Measurements from ENCODE around the gene RC3H1.

The RC3H1 gene

GRCh38 chr1:173915596-173915995 is 106.6 kb downstream of the RC3H1 start:
- Histone ChIP-seq H3K27ac (ENCODE audit: low read depth, low read length) (no peak overlapping the region), H3K27me3 (ENCODE audit: control insufficient read depth, insufficient read depth, low read length) (no peaks in the 10 kb centered on the region), H3K9me3 (ENCODE audit: control insufficient read depth, insufficient read depth, low read depth, low read length) (no peaks in the 10 kb centered on the region), H3K9ac (ENCODE audit: low read length) (no peak overlapping the region), H3K36me3 (ENCODE audit: control insufficient read depth, insufficient read depth, low read length) (no peaks in the 10 kb centered on the region), H3K4me1 (ENCODE audit: control insufficient read depth, insufficient read depth, low read length) (peaks cover 3% of the 10 kb centered on the region; the same call in 1 of the 2 replicates), H3K4me3 (ENCODE audit: low read depth, low read length) (no peak overlapping the region)

DNA sequence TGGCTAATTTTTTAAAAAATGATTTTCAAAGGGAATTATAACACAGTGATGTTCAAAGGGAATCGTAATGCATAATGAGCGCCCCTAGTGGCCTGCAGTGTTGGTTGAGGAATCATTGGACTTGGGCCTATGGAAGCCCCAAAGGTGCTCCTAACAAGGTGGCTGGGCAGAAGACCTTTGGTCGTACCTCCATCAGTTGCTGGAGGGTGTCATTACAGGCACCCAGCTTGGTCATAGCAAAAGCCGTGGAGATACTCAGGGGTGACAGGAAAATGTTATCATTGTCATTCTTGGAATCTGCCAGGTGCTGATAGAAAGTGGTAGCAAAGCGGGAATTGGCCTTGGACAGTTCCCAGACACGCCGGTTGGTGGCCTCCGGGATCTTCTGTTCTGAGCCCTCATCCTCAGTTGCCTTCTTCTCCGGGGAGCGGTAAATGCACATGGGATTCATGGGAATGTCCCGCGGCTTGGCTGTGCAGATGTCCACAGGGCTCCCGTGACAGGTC is 107.7 kb downstream of the RC3H1 start:
- Histone ChIP-seq H3K9me3 (ENCODE audit: control insufficient read depth, insufficient read depth, low read depth, low read length) (no peaks in the 10 kb centered on the region), H3K4me1 (ENCODE audit: control insufficient read depth, insufficient read depth, low read length) (peaks cover 3% of the 10 kb centered on the region; the same call in 1 of the 2 replicates), H3K36me3 (ENCODE audit: control insufficient read depth, insufficient read depth, low read length) (no peaks in the 10 kb centered on the region), H3K27ac (ENCODE audit: low read depth, low read length) (no peak overlapping the region), H3K4me3 (ENCODE audit: low read depth, low read length) (no peak overlapping the region), H3K27me3 (ENCODE audit: control insufficient read depth, insufficient read depth, low read length) (no peaks in the 10 kb centered on the region), H3K9ac (ENCODE audit: low read length) (no peak overlapping the region)

GRCh38 chr1:173913111-173913510 is 109.0 kb downstream of the RC3H1 start:
- Histone ChIP-seq H3K9ac (ENCODE audit: low read length) (no peak overlapping the region), H3K27me3 (ENCODE audit: control insufficient read depth, insufficient read depth, low read length) (no peaks in the 10 kb centered on the region), H3K36me3 (ENCODE audit: control insufficient read depth, insufficient read depth, low read length) (no peaks in the 10 kb centered on the region), H3K4me3 (ENCODE audit: low read depth, low read length) (no peak overlapping the region), H3K27ac (ENCODE audit: low read depth, low read length) (no peak overlapping the region), H3K9me3 (ENCODE audit: control insufficient read depth, insufficient read depth, low read depth, low read length) (no peaks in the 10 kb centered on the region), H3K4me1 (ENCODE audit: control insufficient read depth, insufficient read depth, low read length) (peaks cover 2% of the 10 kb centered on the region; the same call in 1 of the 2 replicates)

DNA sequence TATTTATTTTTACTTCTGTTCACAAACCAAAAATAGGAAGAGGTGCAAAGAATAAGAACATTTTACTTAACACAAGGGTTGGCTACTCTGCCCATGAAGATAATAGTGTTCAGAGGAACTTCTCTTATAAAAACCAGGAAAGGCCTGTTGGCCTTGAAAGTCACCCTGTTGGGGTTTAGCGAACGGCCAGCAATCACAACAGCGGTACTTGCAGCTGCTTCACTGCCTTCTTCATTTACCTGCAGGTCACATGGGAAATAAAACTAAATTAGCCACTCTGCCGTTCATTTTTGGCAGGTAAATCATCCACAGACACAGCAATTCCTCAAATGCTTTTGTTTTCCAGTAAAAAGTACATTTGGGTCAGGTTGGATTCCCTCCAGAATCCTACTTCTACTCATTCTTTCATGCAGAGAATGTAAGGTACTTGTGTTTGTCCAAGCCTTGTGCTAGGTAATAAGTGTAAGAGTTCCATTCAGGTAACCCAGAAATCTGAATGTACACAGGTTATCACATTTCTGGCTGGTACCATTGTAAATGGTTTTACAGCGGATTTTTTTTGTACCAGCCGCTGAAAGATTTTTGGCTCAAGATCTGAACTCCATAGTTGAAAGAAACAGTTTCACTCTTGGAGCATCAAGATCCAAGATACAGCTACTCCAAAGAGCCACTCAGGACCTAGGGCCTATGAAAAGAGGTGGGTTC is 118.2 kb downstream of the RC3H1 start:
- Histone ChIP-seq H3K9ac (ENCODE audit: low read length) (no peak overlapping the region), H3K4me1 (ENCODE audit: control insufficient read depth, insufficient read depth, low read length) (peaks cover 27% of the 10 kb centered on the region), H3K36me3 (ENCODE audit: control insufficient read depth, insufficient read depth, low read length) (no peaks in the 10 kb centered on the region), H3K9me3 (ENCODE audit: control insufficient read depth, insufficient read depth, low read depth, low read length) (no peaks in the 10 kb centered on the region), H3K4me3 (ENCODE audit: low read depth, low read length) (no peak overlapping the region), H3K27ac (ENCODE audit: low read depth, low read length) (no peak overlapping the region), H3K27me3 (ENCODE audit: control insufficient read depth, insufficient read depth, low read length) (no peaks in the 10 kb centered on the region)

DNA sequence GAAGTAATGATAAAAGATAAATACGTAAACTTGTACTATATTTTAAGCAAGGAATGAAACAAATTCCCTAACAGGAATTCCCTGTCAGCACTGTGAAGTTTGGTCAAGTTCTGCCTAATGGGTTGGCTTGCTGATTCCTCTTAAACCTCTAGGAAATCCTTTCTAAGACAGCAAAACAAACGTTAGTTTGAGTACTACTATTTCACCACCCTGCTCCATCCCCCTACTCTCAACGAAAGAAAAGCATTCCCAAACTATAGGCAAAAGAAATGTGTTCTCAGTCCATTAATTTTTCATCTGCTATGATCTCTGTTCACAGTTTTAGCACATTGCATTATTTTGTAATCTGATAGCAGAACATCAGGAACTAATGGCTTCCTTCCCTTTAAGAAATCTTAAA is 121.2 kb downstream of the RC3H1 start:
- Histone ChIP-seq H3K4me3 (ENCODE audit: low read depth, low read length) (no peak overlapping the region), H3K36me3 (ENCODE audit: control insufficient read depth, insufficient read depth, low read length) (no peaks in the 10 kb centered on the region), H3K9ac (ENCODE audit: low read length) (no peak overlapping the region), H3K27me3 (ENCODE audit: control insufficient read depth, insufficient read depth, low read length) (no peaks in the 10 kb centered on the region), H3K9me3 (ENCODE audit: control insufficient read depth, insufficient read depth, low read depth, low read length) (no peaks in the 10 kb centered on the region), H3K27ac (ENCODE audit: low read depth, low read length) (no peak overlapping the region), H3K4me1 (ENCODE audit: control insufficient read depth, insufficient read depth, low read length) (peaks cover 27% of the 10 kb centered on the region)

GRCh38 chr1:173900427-173900826 is 121.7 kb downstream of the RC3H1 start:
- H3K9ac ChIP-seq (ENCODE audit: low read length): no peak overlapping the region
- H3K4me1 ChIP-seq (ENCODE audit: control insufficient read depth, insufficient read depth, low read length): peaks cover 27% of the 10 kb centered on the region
- H3K36me3 ChIP-seq (ENCODE audit: control insufficient read depth, insufficient read depth, low read length): no peaks in the 10 kb centered on the region
- H3K4me3 ChIP-seq (ENCODE audit: low read depth, low read length): no peak overlapping the region
- no peaks in the 10 kb centered on the region for H3K9me3 ChIP-seq (ENCODE audit: control insufficient read depth, insufficient read depth, low read depth, low read length)
- H3K27me3 ChIP-seq (ENCODE audit: control insufficient read depth, insufficient read depth, low read length): no peaks in the 10 kb centered on the region
- H3K27ac ChIP-seq (ENCODE audit: low read depth, low read length): peak overlapping the region; percentile 17; the same call in 1 of the 2 replicates

DNA sequence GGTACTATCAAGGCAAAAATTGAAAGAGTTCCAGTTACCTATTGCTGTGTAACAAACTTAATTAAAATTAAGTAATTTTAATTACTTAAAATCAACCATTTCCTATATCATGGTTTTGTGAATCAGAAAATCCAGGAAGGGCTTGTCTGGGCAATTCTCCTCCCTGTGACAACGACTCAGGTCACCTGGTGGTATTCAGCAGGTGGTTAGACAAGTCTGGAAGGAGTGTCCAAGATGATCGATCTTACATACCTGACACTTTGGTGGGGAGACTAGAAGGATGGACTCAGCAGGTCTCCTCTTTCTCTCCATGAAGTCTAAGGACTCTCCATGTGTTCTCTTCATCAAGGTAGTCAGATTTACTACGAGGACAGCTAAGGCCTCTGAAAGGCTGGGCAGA is 128.0 kb downstream of the RC3H1 start:
- no peaks in the 10 kb centered on the region for H3K36me3 ChIP-seq (ENCODE audit: control insufficient read depth, insufficient read depth, low read length)

DNA sequence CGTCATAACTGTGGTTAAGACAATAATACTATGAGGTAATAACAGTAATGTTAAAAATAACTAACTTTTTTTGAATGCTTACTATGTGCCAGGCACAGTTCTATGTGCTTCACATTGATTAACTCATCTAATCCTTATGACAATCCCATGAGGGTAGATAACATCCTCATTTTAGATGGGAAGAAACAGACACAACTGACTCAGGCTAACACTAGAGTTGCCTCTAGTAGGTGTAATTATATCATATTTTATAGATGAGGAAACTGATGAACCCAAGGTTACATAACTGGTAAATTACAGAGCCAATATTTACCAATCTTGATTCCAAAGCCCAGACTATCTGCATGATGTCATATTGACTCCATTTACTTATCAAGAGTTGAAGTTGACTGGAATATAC is 128.5 kb downstream of the RC3H1 start:
- H3K27ac ChIP-seq (ENCODE audit: low read depth, low read length): no peak overlapping the region
- H3K9ac ChIP-seq (ENCODE audit: low read length): no peak overlapping the region
- H3K4me1 ChIP-seq (ENCODE audit: control insufficient read depth, insufficient read depth, low read length): peaks cover 14% of the 10 kb centered on the region
- H3K9me3 ChIP-seq (ENCODE audit: control insufficient read depth, insufficient read depth, low read depth, low read length): no peaks in the 10 kb centered on the region
- no peaks in the 10 kb centered on the region for H3K27me3 ChIP-seq (ENCODE audit: control insufficient read depth, insufficient read depth, low read length)
- H3K4me3 ChIP-seq (ENCODE audit: low read depth, low read length): no peak overlapping the region
- no peaks in the 10 kb centered on the region for H3K36me3 ChIP-seq (ENCODE audit: control insufficient read depth, insufficient read depth, low read length)

More for the DNA sequence above, 128.0 kb downstream of the RC3H1 start:
- H3K9ac ChIP-seq (ENCODE audit: low read length): no peak overlapping the region
- peaks cover 9% of the 10 kb centered on the region for H3K4me1 ChIP-seq (ENCODE audit: control insufficient read depth, insufficient read depth, low read length)
- H3K4me3 ChIP-seq (ENCODE audit: low read depth, low read length): no peak overlapping the region
- no peaks in the 10 kb centered on the region for H3K27me3 ChIP-seq (ENCODE audit: control insufficient read depth, insufficient read depth, low read length)
- H3K27ac ChIP-seq (ENCODE audit: low read depth, low read length): no peak overlapping the region
- H3K9me3 ChIP-seq (ENCODE audit: control insufficient read depth, insufficient read depth, low read depth, low read length): no peaks in the 10 kb centered on the region

GRCh38 chr1:173889885-173890284 is 132.3 kb downstream of the RC3H1 start:
- Histone ChIP-seq H3K27me3 (ENCODE audit: control insufficient read depth, insufficient read depth, low read length) (no peaks in the 10 kb centered on the region), H3K4me3 (ENCODE audit: low read depth, low read length) (no peak overlapping the region), H3K9me3 (ENCODE audit: control insufficient read depth, insufficient read depth, low read depth, low read length) (no peaks in the 10 kb centered on the region), H3K9ac (ENCODE audit: low read length) (no peak overlapping the region), H3K36me3 (ENCODE audit: control insufficient read depth, insufficient read depth, low read length) (peaks cover 20% of the 10 kb centered on the region), H3K4me1 (ENCODE audit: control insufficient read depth, insufficient read depth, low read length) (peaks cover 25% of the 10 kb centered on the region), H3K27ac (ENCODE audit: low read depth, low read length) (no peak overlapping the region)

DNA sequence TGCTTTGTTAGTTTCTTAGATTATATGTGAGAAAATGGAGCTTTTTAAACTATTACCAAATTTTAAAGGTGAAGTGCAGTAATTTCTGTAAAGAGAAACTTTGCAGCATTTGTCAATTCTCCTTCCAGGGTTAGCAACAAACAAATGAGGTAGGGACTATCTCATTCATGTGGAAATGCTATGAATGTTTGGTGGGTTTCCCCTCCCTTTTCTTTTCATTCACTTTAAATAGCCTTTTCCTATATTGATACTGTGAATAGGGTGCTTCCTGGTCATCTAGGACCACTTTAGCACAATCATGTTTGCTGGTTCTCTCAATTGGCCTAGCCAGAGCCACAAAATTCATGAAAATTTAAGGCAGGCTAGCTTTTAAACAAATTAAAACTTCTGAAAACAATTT is 133.4 kb downstream of the RC3H1 start:
- peaks cover 20% of the 10 kb centered on the region for H3K36me3 ChIP-seq (ENCODE audit: control insufficient read depth, insufficient read depth, low read length)
- no peaks in the 10 kb centered on the region for H3K27me3 ChIP-seq (ENCODE audit: control insufficient read depth, insufficient read depth, low read length)
- no peak overlapping the region for H3K4me3 ChIP-seq (ENCODE audit: low read depth, low read length)
- peaks cover 25% of the 10 kb centered on the region for H3K4me1 ChIP-seq (ENCODE audit: control insufficient read depth, insufficient read depth, low read length)
- no peak overlapping the region for H3K9ac ChIP-seq (ENCODE audit: low read length)
- H3K27ac ChIP-seq (ENCODE audit: low read depth, low read length): peak overlapping the region; percentile 12; the same call in 1 of the 2 replicates
- H3K9me3 ChIP-seq (ENCODE audit: control insufficient read depth, insufficient read depth, low read depth, low read length): no peaks in the 10 kb centered on the region

DNA sequence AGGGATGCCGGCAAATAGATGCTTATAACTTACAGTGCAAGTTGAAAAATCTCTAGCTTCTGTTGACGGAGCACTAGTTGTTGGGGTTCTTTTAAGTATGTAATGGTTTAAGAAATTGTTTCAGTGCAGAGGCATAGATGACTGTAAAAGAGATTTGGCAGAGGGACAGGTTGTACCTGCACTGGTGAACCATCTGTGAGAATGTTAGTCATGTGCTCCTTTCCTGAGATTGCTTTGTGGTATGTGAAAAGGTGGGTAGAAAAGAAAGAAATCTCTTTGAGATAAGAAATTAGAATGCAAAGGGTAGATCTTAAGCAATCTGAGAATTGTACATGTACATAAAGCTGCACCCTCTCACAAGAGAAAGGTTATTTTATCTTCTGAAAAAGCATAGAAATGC is 134.5 kb downstream of the RC3H1 start:
- Histone ChIP-seq H3K27me3 (ENCODE audit: control insufficient read depth, insufficient read depth, low read length) (no peaks in the 10 kb centered on the region), H3K9ac (ENCODE audit: low read length) (no peak overlapping the region), H3K9me3 (ENCODE audit: control insufficient read depth, insufficient read depth, low read depth, low read length) (no peaks in the 10 kb centered on the region), H3K36me3 (ENCODE audit: control insufficient read depth, insufficient read depth, low read length) (peaks cover 20% of the 10 kb centered on the region), H3K27ac (ENCODE audit: low read depth, low read length) (no peak overlapping the region), H3K4me3 (ENCODE audit: low read depth, low read length) (no peak overlapping the region), H3K4me1 (ENCODE audit: control insufficient read depth, insufficient read depth, low read length) (peaks cover 25% of the 10 kb centered on the region)

All from HUES6 (cell line).